K562 (cell line): ENCODE results near the gene ZFYVE1. TPM values are rescaled to one million over a fixed set of nuclear protein-coding genes. Genes with fewer than 3 reads are reported as not detected.

Experiments
- ATAC-seq: fragments of 200-7000 bp; cut with Tn5 transposase; 3 replicates; pipeline ENCODE4 v1.9.1; 2020; ENCODE audit warnings: moderate library complexity
- BruUV-seq: library from RNA; stranded (reverse); fragments of 400-500 nt; replicated peaks from 2 replicates; lab custom pipeline; 2021; lab: Mats Ljungman, UMichigan
- CTCF ChIA-PET: fragments of 300-600 bp; formaldehyde crosslinking; extraction: SDS; loops from one replicate; lab custom pipeline; 2021; ENCODE audit warnings: low intra/inter-chr PET ratio; lab: Yijun Ruan, JAX
- POLR2A ChIA-PET: fragments of 300-600, 350-650 bp; sonication (Branson Sonifier 250); formaldehyde crosslinking; extraction: SDS; loops from one replicate; lab custom pipeline; 2021; ENCODE audit warnings: antibody characterized with exemption, inconsistent platforms; lab: Yijun Ruan, JAX
- DNase-seq, 4 experiments: peaks; one replicate each; pipeline versions ENCODE4 v3.0.0 to v3.0.0-alpha.2; 2011 to 2018; ENCODE audit warnings: low spot score in 3 of 4, mixed read lengths in 3 of 4; ENCODE audit errors: extremely low read depth in 1 of 4
- FAIRE-seq: peaks from 2 replicates; lab custom pipeline; 2011; peaks lifted over from hg19 to GRCh38; lab: Jason Lieb, UNC
- H2AFZ ChIP-seq: 2 replicates; pipeline ENCODE4 v1.6.0; 2011; ENCODE audit warnings: low read depth, low read length, control low read depth, inconsistent platforms
- H3K27ac ChIP-seq: fragments of 200-600 bp; 3 replicates; pipeline ENCODE4 v1.8.0; 2011; ENCODE audit warnings: low read depth, mild to moderate bottlenecking, control low read depth, inconsistent platforms, low read length, moderate library complexity, mixed read lengths; ENCODE audit errors: extremely low read depth
- H3K27me3 ChIP-seq, 2 experiments: fragments of 300-600 bp in 1 of 2; 2 replicates in 1 of 2; 3 replicates in 1 of 2; pipeline versions ENCODE4 v1.6.0 to v1.8.0; 2011; ENCODE audit warnings: inconsistent platforms in 2 of 2, low read length in 2 of 2, mild to moderate bottlenecking in 1 of 2, mixed read lengths in 1 of 2, moderate library complexity in 1 of 2; ENCODE audit not compliant: control insufficient read depth in 2 of 2, insufficient read depth in 2 of 2
- H3K36me3 ChIP-seq: fragments of 300-600 bp; 3 replicates; pipeline ENCODE4 v1.8.0; 2011; ENCODE audit warnings: mild to moderate bottlenecking, low read length, inconsistent platforms; ENCODE audit not compliant: control insufficient read depth, insufficient read depth
- H3K4me1 ChIP-seq, 2 experiments: fragments of 200-600 bp in 1 of 2; replicated peaks in 1 of 2; 2 replicates in 1 of 2; 3 replicates in 1 of 2; pipeline versions ENCODE4 v1.5.1 to v1.8.0; 2011; ENCODE audit warnings: inconsistent platforms in 2 of 2, low read length in 2 of 2, mild to moderate bottlenecking in 1 of 2, mixed read lengths in 1 of 2, moderate library complexity in 1 of 2; ENCODE audit not compliant: control insufficient read depth in 2 of 2, insufficient read depth in 2 of 2
- H3K4me2 ChIP-seq: 2 replicates; pipeline ENCODE4 v1.6.1; 2011; ENCODE audit warnings: low read length, control low read depth, inconsistent platforms, mixed read lengths; ENCODE audit not compliant: insufficient read depth
- H3K4me3 ChIP-seq: fragments of 200-600 bp; sonication (generic), shearing (Covaris generic); 2 replicates; pipeline ENCODE4 v1.5.1; 2016; ENCODE audit warnings: control low read depth, inconsistent platforms
- H3K79me2 ChIP-seq: fragments of 200-600 bp; 3 replicates; pipeline ENCODE4 v1.8.0; 2011; ENCODE audit warnings: low read length, inconsistent platforms; ENCODE audit not compliant: control insufficient read depth, insufficient read depth
- H3K9ac ChIP-seq, 2 experiments: 2 replicates each; pipeline versions ENCODE4 v1.6.0 to v1.6.1; 2011; ENCODE audit warnings: low read depth in 2 of 2, low read length in 2 of 2, control low read depth in 1 of 2, inconsistent platforms in 1 of 2, mild to moderate bottlenecking in 1 of 2, mixed read lengths in 1 of 2; ENCODE audit not compliant: insufficient read depth in 1 of 2
- H3K9me1 ChIP-seq: one replicate; pipeline ENCODE4 v1.6.0; 2011; ENCODE audit warnings: inconsistent platforms, mild to moderate bottlenecking, low read length, moderate library complexity; ENCODE audit not compliant: control insufficient read depth, insufficient read depth
- H3K9me3 ChIP-seq: replicated peaks from 2 replicates; pipeline ENCODE4 v1.5.1; 2011; ENCODE audit warnings: low read depth, low read length, inconsistent platforms; ENCODE audit not compliant: control insufficient read depth, insufficient read depth
- H4K20me1 ChIP-seq: replicated peaks from 2 replicates; pipeline ENCODE4 v1.6.1; 2011; ENCODE audit warnings: low read length, inconsistent platforms, mixed read lengths; ENCODE audit not compliant: control insufficient read depth, insufficient read depth
- FOXA3 ChIP-seq, 2 experiments: fragments of 450-650 bp in 1 of 2; sonication (generic) in 1 of 2; formaldehyde crosslinking; IDR thresholded peaks in 1 of 2; conservative IDR thresholded peaks in 1 of 2; 2 replicates each; pipeline versions ENCODE4 v1.4.0 to v1.8.0; 2020 to 2022; ENCODE audit warnings: mild to moderate bottlenecking in 2 of 2, missing genetic modification reagents in 1 of 2
- HNRNPUL1 ChIP-seq: fragments of 200-400 bp; formaldehyde crosslinking; IDR thresholded peaks from 2 replicates; pipeline ENCODE4 v1.6.1; 2017; ENCODE audit warnings: low read length
- MLX ChIP-seq, 2 experiments: fragments of 450-650 bp in 1 of 2; sonication (generic) in 1 of 2; formaldehyde crosslinking; conservative IDR thresholded peaks; 2 replicates each; pipeline versions ENCODE4 v1.4.0 to v1.8.1; 2020 to 2022; ENCODE audit warnings: mild to moderate bottlenecking in 1 of 2, missing genetic modification reagents in 1 of 2
- TFAM ChIP-seq: fragments of 250-450 bp; sonication (Bioruptor Pico); conservative IDR thresholded peaks from 2 replicates; pipeline ENCODE4 v1.5.0; 2021; ENCODE audit warnings: mild to moderate bottlenecking, moderate library complexity
- ZC3H11A ChIP-seq: IDR thresholded peaks from 2 replicates; pipeline ENCODE4 v1.6.1; 2012; ENCODE audit warnings: low read depth, low read length, improper control_type of control experiment
- ZNF384 ChIP-seq: IDR thresholded peaks from 2 replicates; pipeline ENCODE4 v1.6.1; 2012; ENCODE audit warnings: low read depth, low read length, improper control_type of control experiment
- WGBS: fragments of 100-300 bp; shearing (Covaris generic); methylation state at CpG from one replicate; pipeline ENCODE4 v1.1.6; 2016; ENCODE audit warnings: low coverage, mixed read lengths; ENCODE audit not compliant: insufficient coverage; ENCODE audit errors: missing lambda C conversion rate; 5-methylcytosine and 5-hydroxymethylcytosine counted together
- in situ Hi-C: fragments of 300-500 bp; cut with MboI; formaldehyde crosslinking; loops from 4 replicates; pipeline ENCODE4 v1.15.0; 2018; ENCODE audit warnings: inconsistent platforms, mixed read lengths
- intact Hi-C: fragments of 100-400 bp; cut with micrococcal nuclease; formaldehyde crosslinking; loops from 2 replicates; pipeline ENCODE4 v1.14.2; 2022
- polyA plus RNA-seq, 8 experiments: library from polyadenylated mRNA; depleted of rRNA in 4 of 8; stranded (reverse) in 5 of 8; unstranded in 3 of 8; fragments of >200 nt; fragmentation: Nextera tagmentation in 2 of 8; fragmentation: Illumina TruSeq in 1 of 8; extraction: Ambion mirVana in 2 of 8; extraction: Trizol in 1 of 8; gene quantifications; 2 replicates each; pipeline versions ENCODE4 v1.2.1 to v1.2.3, GENCODE V29; 2011 to 2014; ENCODE audit warnings: inconsistent platforms in 1 of 8, missing spikeins in 1 of 8
- total RNA-seq, 7 experiments: library from RNA; depleted of rRNA in 6 of 7; stranded (reverse); fragments of >200 nt in 6 of 7; fragmentation: Illumina TruSeq in 2 of 7; extraction: Trizol in 2 of 7; gene quantifications; 2 replicates each; pipeline versions ENCODE4 v1.2.1 to v1.2.3, GENCODE V29; 2011 to 2021; ENCODE audit warnings: low replicate concordance in 1 of 7

The ZFYVE1 gene
- total and polyA plus RNA-seq, 9 of the 15 experiments (the other 6 are each of a cell fraction or from before 2014, with no cell fraction given): 0.62 to 5.5 (median 3.4) TPM

GRCh38 chr14:73069585-73069984 lies 42.7 kb upstream of the ZFYVE1 start:
- H4K20me1 ChIP-seq: 0 out of 2 replicates have a peak, but pooled peaks cover 4% of the 10 kb centered on the region
- no peaks in the 10 kb centered on the region for H3K9me1 ChIP-seq
- intact Hi-C loops (no loop called here), in situ Hi-C loops (no loop called here)
- no peaks in the 10 kb centered on the region; a peak in 1 of 5 replicates for H3K4me1 ChIP-seq
- H3K9ac ChIP-seq: no peak overlapping the region
- DNase-seq (no peak), FAIRE-seq (no peak), ATAC-seq (no peak)
- no CpG with 5 or more reads among the region's 4 CpGs for WGBS
- H2AFZ ChIP-seq: no peak overlapping the region
- TF ChIP-seq TFAM: no peak
- no peak for TF ChIP-seq HNRNPUL1
- no peak for TF ChIP-seq FOXA3 (CRISPR knock-in tag; conservative IDR thresholded peaks at IDR 0.05 in 1 of 2, IDR thresholded peaks at IDR 0.05 in 1 of 2)
- peak; percentile 52; the same call in 1 of the 2 replicates for TF ChIP-seq ZNF384
- no peak for TF ChIP-seq MLX (CRISPR knock-in tag; conservative IDR thresholded peaks at IDR 0.05)
- no peak for TF ChIP-seq ZC3H11A
- no peak overlapping the region for H3K4me3 ChIP-seq
- peaks cover 71% of the 10 kb centered on the region; the same call in 2 of the 3 replicates for H3K36me3 ChIP-seq
- no peak overlapping the region for H3K4me2 ChIP-seq
- no peaks in the 10 kb centered on the region for H3K27me3 ChIP-seq
- H3K79me2 ChIP-seq: peaks cover 96% of the 10 kb centered on the region
- ChIA-PET POLR2A (interaction anchor here (0.6 to 3.0 kb wide), 3 partner anchors 11 to 35 kb away, joined by 3 to 16 read pairs (median 4); partner anchors contain the start of gene RBM25), CTCF (no interaction called here)
- H3K9me3 ChIP-seq: no peaks in the 10 kb centered on the region
- no peak overlapping the region for H3K27ac ChIP-seq
- no TSS peak for BruUV-seq
